OCI-LY7 (cell line): ENCODE results near the gene GEMIN2. TPM values are rescaled to one million over a fixed set of nuclear protein-coding genes. Genes with fewer than 3 reads are reported as not detected.
"Not testable (repeated sequence)": the region's sequence is repeated elsewhere in the genome, so short reads cannot be mapped to it uniquely, and the experiment has no call there.

Source experiments
- Bru-seq: library from RNA; stranded (reverse); fragments of 400-500 nt; gene quantifications from one replicate; lab custom pipeline; 2021; lab: Mats Ljungman, UMichigan
- BruChase-seq, 2 experiments: library from RNA; stranded (reverse); fragments of 400-500 nt; gene quantifications; one replicate each; lab custom pipeline; 2021; lab: Mats Ljungman, UMichigan
- BruUV-seq: library from RNA; stranded (reverse); fragments of 400-500 nt; replicated peaks from 2 replicates; lab custom pipeline; 2021; lab: Mats Ljungman, UMichigan
- CTCF ChIA-PET: fragments of 300-600 bp; sonication (Branson Sonifier 250); formaldehyde crosslinking; loops from one replicate; lab custom pipeline; 2022; ENCODE audit warnings: antibody characterized with exemption; ENCODE audit not compliant: unreplicated experiment; lab: Charles Lee
- POLR2A ChIA-PET: fragments of 300-600 bp; sonication (Branson Sonifier 250); formaldehyde crosslinking; loops from one replicate; lab custom pipeline; 2022; ENCODE audit warnings: antibody characterized with exemption; lab: Charles Lee
- DNase-seq: peaks from one replicate; pipeline ENCODE4 v3.0.0-alpha.2; 2015; ENCODE audit warnings: low spot score
- H2AFZ ChIP-seq: fragments of 200-600 bp; sonication (generic), shearing (Covaris generic); 2 replicates; pipeline ENCODE4 v1.6.1; 2014; ENCODE audit warnings: mild to moderate bottlenecking, antibody characterized with exemption, low read length, moderate library complexity
- H3K27ac ChIP-seq: fragments of 200-600 bp; sonication (generic); 2 replicates; pipeline ENCODE4 v1.5.1; 2014; ENCODE audit warnings: mixed run types, low read depth, mild to moderate bottlenecking, moderate library complexity, low read length, inconsistent platforms; ENCODE audit not compliant: poor library complexity, severe bottlenecking
- H3K36me3 ChIP-seq: fragments of 200-600 bp; sonication (generic); 2 replicates; pipeline ENCODE4 v1.6.1; 2014; ENCODE audit warnings: mild to moderate bottlenecking, antibody characterized with exemption, low read length, moderate library complexity, mixed read lengths; ENCODE audit not compliant: insufficient read depth
- H3K4me1 ChIP-seq: fragments of 200-600 bp; sonication (generic); 2 replicates; pipeline ENCODE4 v1.5.1; 2014; ENCODE audit warnings: mild to moderate bottlenecking, low read length; ENCODE audit not compliant: insufficient read depth, poor library complexity, severe bottlenecking
- H3K4me2 ChIP-seq: fragments of 200-600 bp; sonication (generic); 2 replicates; pipeline ENCODE4 v1.6.1; 2014; ENCODE audit warnings: mild to moderate bottlenecking, low read length
- H3K4me3 ChIP-seq: fragments of 200-600 bp; sonication (generic); 2 replicates; pipeline ENCODE4 v1.5.1; 2014; ENCODE audit warnings: mild to moderate bottlenecking, low read depth, low read length; ENCODE audit not compliant: poor library complexity, severe bottlenecking
- H3K79me2 ChIP-seq: fragments of 200-600 bp; sonication (generic); 2 replicates; pipeline ENCODE4 v1.6.1; 2016; ENCODE audit warnings: low read depth, mild to moderate bottlenecking, low read length, moderate library complexity, mixed read lengths; ENCODE audit not compliant: insufficient read depth
- H3K9me2 ChIP-seq: fragments of 200-600 bp; sonication (generic); 2 replicates; pipeline ENCODE4 v1.6.1; 2016; ENCODE audit warnings: mild to moderate bottlenecking, low read length, mixed read lengths; ENCODE audit not compliant: insufficient read depth
- H3K9me3 ChIP-seq: fragments of 200-600 bp; sonication (generic); 2 replicates; pipeline ENCODE4 v1.6.1; 2014; ENCODE audit warnings: mild to moderate bottlenecking, mixed run types, low read length, mixed read lengths
- H4K20me1 ChIP-seq: fragments of 200-600 bp; sonication (generic); 2 replicates; pipeline ENCODE4 v1.6.1; 2014; ENCODE audit warnings: mild to moderate bottlenecking, antibody characterized with exemption, low read length, moderate library complexity, mixed read lengths; ENCODE audit not compliant: insufficient read depth
- EZH2phosphoT487 ChIP-seq: fragments of 200-600 bp; sonication (generic); IDR thresholded peaks from 2 replicates; pipeline ENCODE4 v1.6.1; 2018; ENCODE audit warnings: low read depth, borderline replicate concordance, mild to moderate bottlenecking, mixed run types, antibody characterized with exemption, low read length, moderate library complexity, mixed read lengths
- intact Hi-C: fragments of 100-400 bp; cut with micrococcal nuclease; formaldehyde crosslinking; loops from one replicate; pipeline ENCODE4 v1.10.0; 2022; ENCODE audit not compliant: unreplicated experiment
- long read RNA-seq: library from polyadenylated mRNA; stranded (forward); transcript quantifications from one replicate; pipeline ENCODE4 v2.0.0, GENCODE V29; 2022
- total RNA-seq, 2 experiments: library from RNA; depleted of rRNA in 1 of 2; stranded (reverse); fragments of >200 nt in 1 of 2; shearing (Covaris generic) in 1 of 2; gene quantifications; 2 replicates each; pipeline ENCODE4 v1.2.3, GENCODE V29; 2014 to 2022
- TF ChIP-seq, protein P1 (sequence below): fragments of 200-600 bp; sonication (generic); conservative IDR thresholded peaks from 2 replicates; pipeline ENCODE4 v1.5.1; 2014; ENCODE audit warnings: mild to moderate bottlenecking, antibody characterized with exemption, low read length, moderate library complexity, mixed read lengths

Gene GEMIN2, protein sequence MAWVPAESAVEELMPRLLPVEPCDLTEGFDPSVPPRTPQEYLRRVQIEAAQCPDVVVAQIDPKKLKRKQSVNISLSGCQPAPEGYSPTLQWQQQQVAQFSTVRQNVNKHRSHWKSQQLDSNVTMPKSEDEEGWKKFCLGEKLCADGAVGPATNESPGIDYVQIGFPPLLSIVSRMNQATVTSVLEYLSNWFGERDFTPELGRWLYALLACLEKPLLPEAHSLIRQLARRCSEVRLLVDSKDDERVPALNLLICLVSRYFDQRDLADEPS
- total RNA-seq (2014; rRNA removed; shearing (Covaris generic)) (53.4 and 72.0 TPM in 2 replicates), total RNA-seq (2022) (46.2 and 47.1 TPM in 2 replicates), Bru-seq, nascent RNA (percentile 77 among the genes with signal in this experiment), BruChase-seq, experiment 1, labeled RNA remaining after a 6-hour chase (percentile 66 among the genes with signal in this experiment), BruChase-seq, experiment 2, labeled RNA remaining after a 2-hour chase (percentile 72 among the genes with signal in this experiment)
- long read RNA-seq, transcript GEMIN2-202 (10 exons, 1,420 nt), result major isoform, 52 of 90 reads
- long read RNA-seq, transcript GEMIN2-201 (9 exons, 1,094 nt), result minor isoform, 9 of 90 reads
- long read RNA-seq, transcript GEMIN2-203 (9 exons, 801 nt), result minor isoform, 10 of 90 reads
- long read RNA-seq, partial matches to known transcripts, result 2 of 90 reads
- long read RNA-seq, other reads (novel, unspliced or antisense), result 12 of 90 reads

DNA sequence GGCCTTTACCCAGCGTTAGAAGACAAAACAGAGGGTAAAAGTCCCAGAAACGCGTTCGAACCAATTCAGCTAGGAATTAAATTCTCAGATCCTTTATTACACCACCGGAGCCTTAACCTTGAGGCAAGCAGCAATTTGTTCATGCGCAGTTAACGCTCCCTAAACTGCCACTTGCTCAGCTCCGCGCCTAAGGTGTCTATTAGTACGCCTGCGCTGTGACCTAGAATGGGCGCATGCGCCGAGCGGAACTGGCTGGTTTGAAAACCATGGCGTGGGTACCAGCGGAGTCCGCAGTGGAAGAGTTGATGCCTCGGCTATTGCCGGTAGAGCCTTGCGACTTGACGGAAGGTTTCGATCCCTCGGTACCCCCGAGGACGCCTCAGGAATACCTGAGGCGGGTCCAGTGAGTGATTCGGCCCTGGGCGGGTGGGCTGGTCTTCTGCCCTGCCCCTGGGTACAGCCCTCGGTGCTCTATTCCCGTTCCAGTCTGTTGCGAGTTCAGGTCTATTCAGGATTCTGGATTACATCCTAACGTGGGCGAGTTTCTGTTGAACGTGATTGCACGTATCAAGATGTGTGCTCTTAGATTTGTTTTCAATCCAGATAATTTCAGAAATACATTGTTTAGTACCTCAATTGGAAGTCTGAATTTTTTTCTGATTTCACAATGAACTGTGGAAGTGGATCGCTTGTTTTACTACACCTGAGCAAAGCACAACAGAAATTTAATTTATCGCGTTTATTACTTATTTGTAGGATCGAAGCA lies at the start of gene GEMIN2:
Gene GEMIN2 (plus strand): TSS at position 251 of the 766 bp plus-strand sequence. CDS start 16 bp downstream, at position 267.
- intact Hi-C loops, result loop anchor here (1.0 to 10.0 kb wide), 2 partner anchors 56 to 989 kb away; partner anchors contain the start of gene TRAPPC6B
- peak within 1 kb of the TSS; percentile 99 for H2AFZ ChIP-seq
- H3K4me3 ChIP-seq, result peak within 1 kb of the TSS; percentile 89
- peaks cover 31% of the 10 kb centered on the region for H3K4me1 ChIP-seq
- BruUV-seq, result TSS peak; percentile 84
- no peaks in the 10 kb centered on the region for H3K9me2 ChIP-seq
- H3K9me3 ChIP-seq, result no peaks in the 10 kb centered on the region
- DNase-seq, result peak; percentile 98
- peak within 1 kb of the TSS; percentile 86 for H3K27ac ChIP-seq
- H3K4me2 ChIP-seq, result peak within 1 kb of the TSS; percentile 87
- ChIA-PET POLR2A (interaction anchor here (0.5 to 6.5 kb wide), 19 partner anchors 10 to 318 kb away, joined by 3 to 49 read pairs (median 5); partner anchors contain the start of genes FBXO33, PNN, SEC23A and TRAPPC6B), CTCF (interaction anchor here (0.8 to 1.0 kb wide), 3 partner anchors 10 to 311 kb away, joined by 3 to 4 read pairs (median 3); partner anchors contain the start of gene SEC23A)
- peaks cover 32% of the 10 kb centered on the region for H3K36me3 ChIP-seq
- TF ChIP-seq EZH2phosphoT487, result no peak
- TF ChIP-seq, protein P1, sequence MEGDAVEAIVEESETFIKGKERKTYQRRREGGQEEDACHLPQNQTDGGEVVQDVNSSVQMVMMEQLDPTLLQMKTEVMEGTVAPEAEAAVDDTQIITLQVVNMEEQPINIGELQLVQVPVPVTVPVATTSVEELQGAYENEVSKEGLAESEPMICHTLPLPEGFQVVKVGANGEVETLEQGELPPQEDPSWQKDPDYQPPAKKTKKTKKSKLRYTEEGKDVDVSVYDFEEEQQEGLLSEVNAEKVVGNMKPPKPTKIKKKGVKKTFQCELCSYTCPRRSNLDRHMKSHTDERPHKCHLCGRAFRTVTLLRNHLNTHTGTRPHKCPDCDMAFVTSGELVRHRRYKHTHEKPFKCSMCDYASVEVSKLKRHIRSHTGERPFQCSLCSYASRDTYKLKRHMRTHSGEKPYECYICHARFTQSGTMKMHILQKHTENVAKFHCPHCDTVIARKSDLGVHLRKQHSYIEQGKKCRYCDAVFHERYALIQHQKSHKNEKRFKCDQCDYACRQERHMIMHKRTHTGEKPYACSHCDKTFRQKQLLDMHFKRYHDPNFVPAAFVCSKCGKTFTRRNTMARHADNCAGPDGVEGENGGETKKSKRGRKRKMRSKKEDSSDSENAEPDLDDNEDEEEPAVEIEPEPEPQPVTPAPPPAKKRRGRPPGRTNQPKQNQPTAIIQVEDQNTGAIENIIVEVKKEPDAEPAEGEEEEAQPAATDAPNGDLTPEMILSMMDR, result no peak
- peaks cover 24% of the 10 kb centered on the region; the same call in 1 of the 2 replicates for H3K79me2 ChIP-seq
- no peaks in the 10 kb centered on the region for H4K20me1 ChIP-seq

DNA sequence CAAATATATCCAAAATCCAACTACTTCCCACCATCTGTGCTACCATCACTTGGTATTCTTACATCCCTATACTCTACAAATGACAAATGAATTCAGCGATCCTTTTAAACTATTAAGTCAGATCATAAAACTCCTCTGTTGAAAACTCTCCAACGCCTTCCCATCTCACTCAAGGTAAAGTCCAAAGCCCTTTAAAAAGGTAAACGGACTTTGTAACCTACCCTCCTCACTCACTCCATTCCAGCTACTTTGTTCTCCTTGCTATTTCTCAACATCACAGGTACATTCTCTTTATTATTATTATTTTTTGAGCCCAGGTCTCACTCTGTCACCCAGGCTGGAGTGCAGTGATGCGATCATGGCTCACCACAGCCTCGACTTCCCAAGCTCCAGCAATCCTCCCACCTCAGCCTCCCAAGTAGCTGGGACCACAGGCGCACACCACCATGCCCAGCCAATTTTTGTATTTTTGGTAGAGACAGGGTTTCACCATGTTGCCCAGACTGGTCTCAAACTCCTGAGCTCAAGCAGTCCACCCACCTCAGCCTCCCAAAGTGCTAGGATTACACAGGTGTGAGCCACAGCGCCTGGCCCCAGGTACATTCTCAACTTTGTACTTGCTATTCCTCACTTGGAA lies 44.8 kb upstream of the GEMIN2 start:
- H3K4me3 ChIP-seq, BruUV-seq, H2AFZ ChIP-seq, POLR2A ChIA-PET, H3K9me2 ChIP-seq, H3K79me2 ChIP-seq, H3K4me1 ChIP-seq, H3K9me3 ChIP-seq, CTCF ChIA-PET, H3K4me2 ChIP-seq, H3K27ac ChIP-seq, intact Hi-C loops, H4K20me1 ChIP-seq, DNase-seq: not testable (repeated sequence)
- peaks cover 58% of the 10 kb centered on the region for H3K36me3 ChIP-seq
